COLO829 (cell line): ENCODE data around the gene RCBTB2.
"Not testable (repeated sequence)": the region's sequence is repeated elsewhere in the genome, so short reads cannot be mapped to it uniquely, and the experiment has no call there.

Source experiments
- DNase-seq: peaks from one replicate; pipeline ENCODE4 v3.0.0; 2012; ENCODE audit warnings: low spot score

RCBTB2 gene

DNA sequence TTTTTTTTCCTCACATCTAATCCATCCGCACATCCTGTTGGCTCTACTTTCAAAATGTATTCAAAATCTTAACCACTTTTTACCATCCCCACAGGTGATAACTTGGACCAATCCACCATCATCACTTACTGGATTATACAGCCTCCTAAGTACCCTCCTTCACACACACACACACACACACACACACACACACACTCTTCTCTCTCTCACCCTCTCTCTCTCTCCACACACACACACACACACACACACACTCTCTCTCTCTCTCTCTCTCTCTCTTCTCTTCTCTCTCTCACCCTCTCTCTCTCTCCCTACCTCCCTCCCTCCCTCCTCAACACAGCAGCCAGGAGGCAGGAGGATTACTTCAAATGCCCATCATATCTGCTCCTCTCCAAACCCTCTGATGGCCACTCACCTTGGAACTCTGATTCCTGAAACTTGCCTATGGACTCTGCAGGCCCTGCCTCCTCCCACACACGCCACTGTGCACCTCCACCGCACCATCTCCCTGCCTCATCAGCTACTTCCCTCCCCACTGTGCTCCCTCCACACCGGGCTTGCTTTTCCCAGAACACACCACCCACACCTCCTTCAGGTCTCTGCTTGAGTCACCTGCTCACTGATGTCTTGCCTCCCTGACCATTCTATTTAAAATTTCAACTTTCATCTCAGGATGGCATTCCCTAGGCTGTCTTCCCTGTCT, 39.7 kb downstream of the RCBTB2 start:
- no peak for DNase-seq

DNA sequence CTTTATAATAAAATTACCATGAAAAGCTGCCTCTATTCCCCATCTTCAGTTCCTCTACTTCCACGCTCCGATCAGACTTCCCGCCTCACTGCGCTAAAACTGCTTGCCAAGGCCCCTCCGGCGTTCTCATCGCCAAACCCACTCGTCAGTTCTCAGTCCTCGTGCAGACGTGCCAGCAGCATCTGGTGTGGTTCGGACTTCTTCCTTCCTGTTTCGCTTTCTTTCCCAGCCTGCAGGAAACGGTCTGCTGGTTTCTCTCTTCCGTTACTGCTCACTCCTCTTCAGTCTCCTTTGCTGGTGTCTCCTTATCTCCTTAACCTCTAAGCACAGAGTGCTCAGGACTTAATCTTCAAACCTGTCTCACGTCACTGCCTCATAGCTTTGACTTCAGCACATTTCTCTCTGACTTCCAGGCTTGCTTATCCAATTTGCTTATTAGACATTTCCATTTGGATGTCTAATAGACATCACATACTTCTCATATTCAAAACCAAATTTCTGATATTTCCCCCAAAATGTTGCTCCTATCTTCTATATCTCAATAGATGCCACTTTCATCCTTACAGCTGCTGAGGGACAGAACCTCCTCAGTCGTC, 40.3 kb downstream of the RCBTB2 start:
- DNase-seq = no peak

DNA sequence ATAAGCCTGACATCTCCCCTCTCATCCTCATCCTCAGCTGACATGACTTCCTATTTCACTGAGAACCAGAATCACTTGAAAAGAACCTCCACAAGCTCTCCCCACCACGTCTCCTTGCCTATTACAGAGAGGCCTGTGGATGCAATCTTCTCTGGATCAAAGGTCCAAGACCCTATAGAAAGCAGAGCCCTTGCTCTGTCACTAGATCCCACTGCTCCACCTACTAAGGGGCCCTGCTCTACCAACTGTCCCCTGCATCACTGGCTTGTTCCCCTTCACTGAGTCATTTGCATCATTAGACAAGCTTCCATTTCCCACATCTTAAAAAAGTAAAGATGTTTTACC, 40.8 kb downstream of the RCBTB2 start:
- no peak for DNase-seq

DNA sequence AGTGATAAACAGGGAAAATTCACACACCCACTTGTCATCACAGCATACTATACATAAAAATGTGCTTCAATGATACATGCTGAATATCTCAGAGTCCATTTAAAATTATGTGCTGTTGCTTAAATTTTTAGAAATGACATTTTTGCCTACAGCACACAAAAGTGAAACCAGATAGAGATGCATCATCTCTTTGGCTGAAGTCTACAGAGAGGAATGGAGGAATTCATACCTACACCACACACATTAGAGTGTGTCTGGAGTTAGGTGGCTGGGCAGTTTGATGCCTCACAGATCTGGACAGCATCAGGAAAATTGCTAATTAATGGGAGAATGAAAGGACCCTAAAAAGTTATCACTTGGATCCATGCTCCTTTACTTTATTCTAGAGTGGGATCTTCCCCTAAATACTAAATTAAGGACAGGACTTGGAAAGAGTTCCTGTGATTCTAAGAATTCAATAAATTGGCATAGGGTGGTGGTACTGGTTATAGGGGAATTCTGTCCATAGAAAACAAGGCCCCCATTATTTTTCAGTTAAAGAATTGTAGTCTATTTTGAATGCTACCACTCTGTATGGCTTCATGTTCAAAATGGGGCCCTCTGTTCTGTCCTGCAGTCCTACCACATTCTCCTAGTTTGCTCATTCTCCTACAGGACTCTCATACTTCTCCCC, 41.3 kb downstream of the RCBTB2 start:
- no peak for DNase-seq

DNA sequence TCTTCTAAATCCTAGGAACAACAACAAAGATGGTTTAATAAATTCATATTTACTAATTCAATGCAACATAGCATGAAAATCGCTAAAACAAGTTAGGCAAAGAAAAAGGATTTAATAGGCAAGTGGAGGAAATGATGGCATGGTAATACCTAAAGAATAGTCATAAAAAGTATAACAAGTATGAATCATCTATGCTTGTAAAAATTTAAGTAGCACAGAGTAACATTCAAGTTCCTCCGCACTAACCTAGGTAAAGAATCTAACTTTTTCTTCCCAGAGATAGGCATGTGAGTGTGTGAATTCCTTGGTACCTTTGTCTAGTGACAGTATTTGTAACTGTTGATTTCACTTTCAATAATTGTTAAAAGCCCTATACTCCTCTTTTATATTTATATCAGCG, 42.6 kb downstream of the RCBTB2 start:
- DNase-seq = no peak

DNA sequence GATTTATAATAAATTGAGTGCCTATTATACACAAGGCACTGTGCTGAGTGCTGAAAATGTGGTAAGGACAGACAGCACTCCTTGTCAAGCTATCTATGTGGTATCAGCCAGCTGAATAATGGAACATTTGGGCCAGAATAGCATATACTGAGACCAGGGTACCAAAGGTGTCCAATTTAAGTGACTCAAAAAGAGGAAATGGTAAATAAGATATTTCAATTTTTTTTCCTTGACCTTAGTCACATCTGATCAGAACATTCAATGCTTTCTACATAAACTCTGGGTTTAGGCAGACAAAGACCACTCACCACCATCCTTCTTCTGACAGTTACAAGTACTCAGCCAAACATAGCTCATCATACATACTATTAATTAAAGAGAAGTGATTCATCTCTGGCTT, 43.2 kb downstream of the RCBTB2 start:
- no peak for DNase-seq

- DNase-seq = no peak
These were observed 43.9 kb downstream of the RCBTB2 start for GRCh38 chr13:48488995-48489394.

DNA sequence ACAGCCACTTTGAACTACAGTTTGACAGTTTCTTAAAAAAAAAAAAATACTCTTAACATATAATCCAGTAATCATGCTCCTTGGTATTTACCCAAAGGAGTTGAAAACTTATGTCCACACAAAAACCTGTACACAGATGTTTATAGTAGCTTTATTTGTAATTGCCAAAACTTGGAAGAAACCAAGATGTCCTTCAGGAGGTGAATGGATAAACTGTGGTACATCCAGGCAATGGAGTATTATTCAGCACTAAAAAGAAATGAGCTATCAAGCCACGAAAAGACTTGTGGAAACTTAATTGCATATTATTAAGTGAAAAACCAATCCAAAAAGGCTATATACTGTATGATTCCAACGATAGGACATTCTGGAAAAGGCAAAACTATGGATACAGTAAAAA, 44.9 kb downstream of the RCBTB2 start:
- DNase-seq = no peak

- DNase-seq = no peak
These were observed 46.0 kb downstream of the RCBTB2 start for GRCh38 chr13:48486836-48487235.

GRCh38 chr13:48486362-48486761, 46.5 kb downstream of the RCBTB2 start:
- no peak for DNase-seq

GRCh38 chr13:48485432-48485831, 47.4 kb downstream of the RCBTB2 start:
- DNase-seq = no peak

- DNase-seq = no peak
These were observed 49.3 kb downstream of the RCBTB2 start for GRCh38 chr13:48483575-48483974.

- DNase-seq = no peak
These were observed 54.5 kb downstream of the RCBTB2 start for GRCh38 chr13:48478391-48478790.

- no peak for DNase-seq
These were observed 55.6 kb downstream of the RCBTB2 start for GRCh38 chr13:48477191-48477855.

DNA sequence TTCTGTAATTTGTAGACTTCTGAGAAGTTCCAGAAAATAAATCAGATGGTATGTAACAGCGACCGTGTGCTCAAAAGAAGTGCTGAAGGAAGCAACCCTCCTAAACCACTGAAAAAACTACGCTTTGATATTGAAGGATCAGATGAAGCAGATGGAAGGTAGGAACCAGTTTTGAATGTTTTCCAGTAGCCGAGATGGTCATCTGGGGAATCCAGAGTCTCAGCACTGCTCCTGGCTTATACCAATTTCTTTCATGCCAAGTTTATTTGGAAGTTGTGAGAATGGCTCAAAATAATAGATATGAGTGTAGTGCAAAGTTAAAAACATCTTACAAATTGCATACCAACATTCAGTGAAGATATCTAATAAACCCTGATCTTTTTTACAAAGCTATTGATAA, 56.2 kb downstream of the RCBTB2 start:
- no peak for DNase-seq

DNA sequence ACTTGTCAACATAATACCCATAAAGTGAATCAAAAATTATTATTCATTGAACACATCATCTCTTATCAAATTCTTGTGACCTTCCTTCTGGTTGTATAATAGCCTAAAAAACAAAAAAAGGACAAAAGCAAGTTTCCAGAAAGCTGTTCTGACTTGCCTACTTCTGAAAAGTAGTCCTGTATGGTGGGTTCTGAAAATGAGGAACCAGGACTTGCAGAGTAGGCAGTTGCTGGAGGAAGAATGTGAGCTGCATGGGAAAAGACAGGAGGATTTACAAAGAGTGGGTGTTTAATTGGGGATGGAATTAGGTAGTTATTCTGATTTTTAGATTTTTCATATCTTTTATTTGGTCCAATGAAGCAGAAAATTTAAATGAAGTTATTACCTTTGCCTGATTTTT, 56.7 kb downstream of the RCBTB2 start:
- no peak for DNase-seq

- no peak for DNase-seq
These were observed 57.6 kb downstream of the RCBTB2 start for GRCh38 chr13:48475230-48475629.

DNA sequence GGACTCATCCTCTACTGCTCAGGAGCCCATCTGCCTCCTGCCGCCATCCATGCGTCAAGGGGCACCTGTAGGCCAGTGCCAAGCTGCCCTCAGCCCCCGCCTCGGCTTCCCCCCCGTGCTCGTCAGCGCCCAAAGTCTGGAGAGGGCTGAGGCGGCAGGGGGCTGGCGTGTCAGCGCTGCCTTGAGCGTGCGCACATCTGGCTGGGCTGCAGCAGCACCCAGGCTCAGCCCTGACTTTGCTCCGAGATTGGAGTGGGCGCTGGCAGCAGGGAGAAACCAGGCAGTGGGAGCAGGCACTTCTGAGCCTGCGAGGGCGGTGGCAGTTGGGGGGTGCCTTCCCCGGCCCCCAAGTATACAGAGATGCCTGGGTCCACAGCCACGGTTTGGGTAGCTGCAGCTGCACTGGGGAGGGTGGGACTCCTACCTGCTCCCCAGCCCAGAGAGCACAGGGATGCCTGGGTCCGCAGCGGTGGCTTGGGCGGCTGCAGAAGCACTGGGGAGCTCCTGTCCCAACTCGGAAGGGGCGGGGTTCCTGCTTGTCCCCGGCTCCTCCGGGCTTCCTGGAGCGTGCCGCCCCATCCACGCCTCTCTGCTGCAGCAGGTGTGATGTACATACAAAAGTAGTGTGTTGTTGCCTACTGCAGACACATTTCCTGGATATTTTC, 75.2 kb downstream of the RCBTB2 start:
- DNase-seq = no peak

DNA sequence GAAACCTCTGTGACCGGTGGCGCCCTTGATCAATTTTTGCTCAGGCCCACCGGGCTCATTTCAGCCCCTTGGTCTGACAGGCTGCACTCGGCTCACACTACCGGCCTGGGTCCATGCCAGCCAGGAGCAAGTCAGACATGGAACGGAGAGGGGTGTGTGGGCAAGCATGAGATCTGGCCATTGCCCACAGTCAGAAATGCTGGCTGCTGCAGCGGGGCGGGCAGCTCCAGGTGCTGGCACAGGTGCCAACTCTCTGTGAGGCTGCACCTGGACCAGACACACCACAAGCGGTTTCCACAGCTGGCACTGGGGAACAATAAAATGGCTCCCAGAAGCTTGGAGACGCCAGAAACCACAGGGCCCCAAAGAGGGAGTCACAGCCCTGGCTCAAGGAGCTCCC, 76.3 kb downstream of the RCBTB2 start:
- no peak for DNase-seq

DNA sequence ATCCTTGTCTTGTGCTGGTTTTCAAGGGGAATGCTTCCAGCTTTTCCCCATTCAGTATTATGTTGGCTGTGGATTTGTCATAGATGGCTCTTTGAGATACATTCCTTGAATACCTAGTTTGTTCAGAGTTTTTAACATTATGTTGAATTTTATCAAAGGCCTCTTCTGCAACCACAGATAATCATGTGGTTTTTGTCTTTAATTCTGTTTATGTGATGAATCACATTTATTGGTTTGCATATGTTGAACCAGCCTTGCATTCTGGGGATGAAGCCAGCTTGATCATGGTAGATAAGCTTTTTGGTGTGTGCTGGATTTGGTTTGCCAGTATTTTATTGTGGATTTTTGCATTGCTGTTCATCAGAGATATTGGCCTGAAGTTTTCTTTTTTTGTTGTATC, 81.7 kb downstream of the RCBTB2 start:
- DNase-seq = not testable (repeated sequence)

GRCh38 chr13:48449656-48450055, 83.2 kb downstream of the RCBTB2 start:
- DNase-seq = no peak

- no peak for DNase-seq
These were observed 83.8 kb downstream of the RCBTB2 start for GRCh38 chr13:48448959-48449614.
